ENCODE data around the gene PPA2. TPM values are rescaled to one million over a fixed set of nuclear protein-coding genes. Genes with fewer than 3 reads are reported as not detected.
"Not testable (repeated sequence)": the region's sequence is repeated elsewhere in the genome, so short reads cannot be mapped to it uniquely, and the experiment has no call there.

PPA2 gene
- total RNA-seq, 1 donor from 2014 or later: 54.3 TPM

DNA sequence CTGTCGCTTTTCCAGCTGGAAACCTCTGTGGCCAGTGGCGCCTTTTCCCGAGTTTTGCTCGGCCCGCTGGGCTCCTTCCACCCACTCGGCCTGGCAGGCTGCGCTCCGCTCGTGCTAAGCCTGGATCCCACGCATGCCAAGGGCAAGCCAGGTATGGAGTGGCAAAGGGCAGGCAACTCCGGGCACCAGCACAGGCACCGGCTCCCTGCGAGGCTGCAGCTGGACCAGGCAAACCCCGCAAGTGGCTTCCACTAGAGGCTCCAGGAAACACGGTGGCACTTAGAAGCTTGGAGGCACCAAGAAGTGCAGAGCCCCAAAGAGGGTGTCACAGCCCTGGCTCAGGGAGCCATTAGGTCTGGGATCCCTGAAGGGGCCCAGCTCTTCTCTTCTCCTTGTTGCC, 59.5 kb downstream of the PPA2 start:
- H3K4me1 Mint-ChIP-seq: no peaks in the 10 kb centered on the region
- H3K27ac Mint-ChIP-seq: no peak overlapping the region
- no peak overlapping the region for H3K4me3 Mint-ChIP-seq
- DNase-seq (no peak), ATAC-seq (ENCODE audit: low read depth) (no peak)
- ChIA-PET POLR2A (no interaction called here), CTCF (no interaction called here)
- H3K27me3 Mint-ChIP-seq: no peaks in the 10 kb centered on the region
- peaks cover 2% of the 10 kb centered on the region for H3K9me3 Mint-ChIP-seq
- intact Hi-C loops (cut with micrococcal nuclease): no loop called here
- H3K36me3 Mint-ChIP-seq (ENCODE audit: low read depth): peaks cover 48% of the 10 kb centered on the region
- TF ChIP-seq, protein P1, sequence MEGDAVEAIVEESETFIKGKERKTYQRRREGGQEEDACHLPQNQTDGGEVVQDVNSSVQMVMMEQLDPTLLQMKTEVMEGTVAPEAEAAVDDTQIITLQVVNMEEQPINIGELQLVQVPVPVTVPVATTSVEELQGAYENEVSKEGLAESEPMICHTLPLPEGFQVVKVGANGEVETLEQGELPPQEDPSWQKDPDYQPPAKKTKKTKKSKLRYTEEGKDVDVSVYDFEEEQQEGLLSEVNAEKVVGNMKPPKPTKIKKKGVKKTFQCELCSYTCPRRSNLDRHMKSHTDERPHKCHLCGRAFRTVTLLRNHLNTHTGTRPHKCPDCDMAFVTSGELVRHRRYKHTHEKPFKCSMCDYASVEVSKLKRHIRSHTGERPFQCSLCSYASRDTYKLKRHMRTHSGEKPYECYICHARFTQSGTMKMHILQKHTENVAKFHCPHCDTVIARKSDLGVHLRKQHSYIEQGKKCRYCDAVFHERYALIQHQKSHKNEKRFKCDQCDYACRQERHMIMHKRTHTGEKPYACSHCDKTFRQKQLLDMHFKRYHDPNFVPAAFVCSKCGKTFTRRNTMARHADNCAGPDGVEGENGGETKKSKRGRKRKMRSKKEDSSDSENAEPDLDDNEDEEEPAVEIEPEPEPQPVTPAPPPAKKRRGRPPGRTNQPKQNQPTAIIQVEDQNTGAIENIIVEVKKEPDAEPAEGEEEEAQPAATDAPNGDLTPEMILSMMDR (IDR thresholded peaks at IDR 0.05): no peak

DNA sequence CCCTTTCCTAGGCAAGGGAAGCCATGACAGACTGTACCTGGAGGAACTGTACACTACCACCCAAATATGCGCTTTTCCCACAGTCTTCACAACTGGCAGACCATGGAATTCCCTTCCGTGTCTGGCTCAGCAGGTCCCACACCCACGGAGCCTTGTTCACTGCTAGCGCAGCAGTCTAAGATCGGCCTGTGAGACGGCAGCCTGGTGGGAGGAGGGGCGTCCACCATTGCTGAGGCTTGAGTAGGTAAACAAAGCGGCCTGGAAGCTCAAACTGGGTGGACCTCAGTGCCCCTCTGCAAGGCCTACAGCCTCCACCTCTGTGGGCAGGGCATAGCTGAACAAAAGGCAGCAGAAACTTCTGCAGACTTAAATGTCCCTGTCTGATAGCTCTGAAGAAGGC, 64.7 kb downstream of the PPA2 start:
- H3K27me3 Mint-ChIP-seq; CTCF ChIA-PET; H3K27ac Mint-ChIP-seq; DNase-seq; intact Hi-C loops (cut with micrococcal nuclease); H3K9me3 Mint-ChIP-seq; POLR2A ChIA-PET; ATAC-seq (ENCODE audit: low read depth); H3K4me3 Mint-ChIP-seq: not testable (repeated sequence)
- H3K4me1 Mint-ChIP-seq: peaks cover 11% of the 10 kb centered on the region
- H3K36me3 Mint-ChIP-seq (ENCODE audit: low read depth): peaks cover 44% of the 10 kb centered on the region

DNA sequence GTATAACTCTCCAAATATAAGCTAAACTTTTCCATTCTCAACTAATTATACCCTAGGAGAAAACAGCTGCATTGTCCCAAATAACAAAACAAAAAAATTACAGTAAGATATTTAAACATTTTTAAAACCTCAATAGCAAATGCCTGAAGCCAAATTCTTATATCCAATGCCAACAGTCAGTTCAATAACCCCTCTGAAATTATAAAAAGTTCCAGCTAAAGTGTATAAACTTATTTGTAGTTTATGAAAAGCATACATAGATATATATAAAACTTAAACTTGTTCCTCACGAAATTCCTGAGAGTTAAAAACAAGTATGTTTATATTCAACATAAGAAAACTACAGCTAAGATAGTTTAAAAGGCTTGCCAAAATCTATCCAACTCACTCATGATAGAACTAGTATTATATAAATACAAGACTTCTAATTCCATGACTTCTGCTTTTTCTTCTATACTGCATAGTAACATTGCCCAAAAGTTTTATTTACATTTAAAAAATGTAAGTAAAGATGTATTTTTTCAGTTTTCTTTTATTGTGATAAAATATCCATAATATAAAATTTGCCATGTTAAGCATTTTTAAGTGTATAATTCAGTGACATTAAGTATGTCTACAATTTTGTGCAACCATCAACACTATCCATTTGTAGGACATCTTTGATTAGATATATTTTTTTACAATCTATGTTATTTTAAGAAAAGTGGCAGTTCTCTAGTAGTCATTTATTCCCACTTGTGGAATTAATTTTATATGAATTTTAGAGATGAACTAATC, 72.8 kb downstream of the PPA2 start:
- Mint-ChIP-seq H3K9me3 (no peaks in the 10 kb centered on the region), H3K27ac (no peak overlapping the region), H3K27me3 (no peaks in the 10 kb centered on the region), H3K4me1 (peaks cover 6% of the 10 kb centered on the region), H3K4me3 (no peak overlapping the region), H3K36me3 (ENCODE audit: low read depth) (peaks cover 23% of the 10 kb centered on the region)
- no peak for ATAC-seq (ENCODE audit: low read depth)
- intact Hi-C loops (cut with micrococcal nuclease): no loop called here
- ChIA-PET CTCF (no interaction called here), POLR2A (no interaction called here)
- no peak for DNase-seq
- TF ChIP-seq, protein P1 (IDR thresholded peaks at IDR 0.05): no peak

DNA sequence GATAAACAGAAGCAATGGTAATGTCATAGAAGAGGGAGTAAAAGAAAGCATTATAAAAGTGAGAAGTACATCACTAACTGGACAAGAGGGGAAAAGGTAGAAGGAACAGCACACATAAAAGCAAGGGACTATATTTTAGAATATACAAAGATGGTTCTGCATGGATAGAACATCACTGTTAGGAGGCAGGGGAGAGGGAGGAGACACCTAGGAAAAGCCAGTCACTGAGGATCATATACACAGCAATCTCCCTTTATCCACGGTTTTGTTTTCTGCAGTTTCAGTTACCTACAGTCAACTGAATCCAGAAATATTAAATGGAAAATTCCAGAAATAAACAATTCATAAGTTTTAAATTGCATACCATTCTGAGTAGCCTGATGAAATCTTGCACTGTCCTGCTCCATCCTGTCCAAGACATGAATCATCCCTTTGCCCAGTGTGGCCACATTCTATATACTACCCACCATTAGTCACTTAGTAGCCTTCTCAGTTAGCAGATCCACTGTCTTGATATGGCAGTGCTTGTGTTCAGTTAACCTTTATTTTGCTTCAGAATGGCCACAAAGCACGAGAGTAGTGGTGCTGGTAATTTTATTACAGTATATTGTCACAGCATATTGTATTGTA, 74.2 kb downstream of the PPA2 start:
- ATAC-seq (ENCODE audit: low read depth): no peak
- Mint-ChIP-seq H3K36me3 (ENCODE audit: low read depth) (peaks cover 28% of the 10 kb centered on the region), H3K27ac (no peak overlapping the region), H3K9me3 (no peaks in the 10 kb centered on the region), H3K27me3 (no peaks in the 10 kb centered on the region), H3K4me3 (no peak overlapping the region), H3K4me1 (no peaks in the 10 kb centered on the region)
- ChIA-PET POLR2A (no interaction called here), CTCF (no interaction called here)
- TF ChIP-seq, protein P1 (IDR thresholded peaks at IDR 0.05): no peak
- DNase-seq: no peak
- intact Hi-C loops (cut with micrococcal nuclease): no loop called here

DNA sequence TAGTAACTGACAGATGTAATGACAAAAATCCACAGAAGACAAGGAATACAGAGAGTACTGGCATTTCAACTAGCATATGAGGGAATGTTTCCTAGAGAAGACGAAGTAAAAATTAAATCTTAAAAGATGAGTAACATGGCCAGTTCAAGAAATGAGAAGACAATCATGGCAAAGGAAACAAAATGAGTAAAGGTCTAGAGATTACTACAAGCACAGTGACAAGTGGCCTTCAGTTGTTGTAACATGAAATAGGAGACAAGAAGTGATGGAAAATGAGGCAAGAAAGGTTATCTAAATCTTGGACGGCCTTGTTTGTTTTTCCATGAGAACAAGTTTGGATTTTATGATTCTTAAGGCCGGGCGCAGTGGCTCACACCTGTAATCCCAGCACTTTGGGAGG, 81.0 kb downstream of the PPA2 start:
- TF ChIP-seq, protein P1 (IDR thresholded peaks at IDR 0.05): no peak
- DNase-seq (no peak), ATAC-seq (ENCODE audit: low read depth) (no peak)
- CTCF ChIA-PET: no interaction called here
- intact Hi-C loops (cut with micrococcal nuclease): no loop called here
- H3K4me1 Mint-ChIP-seq: no peaks in the 10 kb centered on the region
- H3K4me3 Mint-ChIP-seq: no peak overlapping the region
- POLR2A ChIA-PET: no interaction called here
- H3K27me3 Mint-ChIP-seq: no peaks in the 10 kb centered on the region
- peaks cover 46% of the 10 kb centered on the region for H3K36me3 Mint-ChIP-seq (ENCODE audit: low read depth)
- no peaks in the 10 kb centered on the region for H3K9me3 Mint-ChIP-seq
- no peak overlapping the region for H3K27ac Mint-ChIP-seq

All from activated B cell treated with CpG ODN at 0.5 μM for 24 hours (primary cell).